H1 (cell line): ENCODE measurements around the gene ZNF524. TPM values are rescaled to one million over a fixed set of nuclear protein-coding genes. Genes with fewer than 3 reads are reported as not detected.

ENCODE experiments used
- CTCF ChIA-PET: fragments of 300-600 bp; sonication (Branson Sonifier 250); formaldehyde crosslinking; loops from one replicate; lab custom pipeline; 2021; ENCODE audit not compliant: partially characterized antibody; lab: Charles Lee
- POLR2A ChIA-PET: fragments of 300-600 bp; sonication (Branson Sonifier 250); formaldehyde crosslinking; loops from one replicate; lab custom pipeline; 2021; ENCODE audit warnings: inconsistent platforms; ENCODE audit not compliant: partially characterized antibody; lab: Charles Lee
- DNase-seq, 2 experiments: peaks; one replicate each; pipeline versions ENCODE4 v3.0.0 to v3.0.0-alpha.2; 2010 to 2022; ENCODE audit warnings: low spot score in 2 of 2, low read depth in 1 of 2, mixed read lengths in 1 of 2
- FAIRE-seq: peaks from 2 replicates; lab custom pipeline; 2011; peaks lifted over from hg19 to GRCh38; lab: Jason Lieb, UNC
- H2AFZ ChIP-seq: 2 replicates; pipeline ENCODE4 v1.8.1; 2012; ENCODE audit warnings: low read length, inconsistent platforms
- H2AK5ac ChIP-seq: 2 replicates; pipeline ENCODE4 v1.6.1; 2013; ENCODE audit warnings: low read depth, low read length
- H2BK120ac ChIP-seq: replicated peaks from 2 replicates; pipeline ENCODE3; 2013; ENCODE audit warnings: low read depth, low read length, inconsistent platforms
- H2BK12ac ChIP-seq: 2 replicates; pipeline ENCODE4 v1.6.1; 2013; ENCODE audit warnings: low read depth, low read length
- H2BK15ac ChIP-seq: 2 replicates; pipeline ENCODE4 v1.6.1; 2013; ENCODE audit warnings: low read length
- H2BK20ac ChIP-seq: 2 replicates; pipeline ENCODE4 v1.6.1; 2013; ENCODE audit warnings: low read length
- H2BK5ac ChIP-seq: 2 replicates; pipeline ENCODE4 v1.6.1; 2013; ENCODE audit warnings: low read depth, low read length
- H3K14ac ChIP-seq: 2 replicates; pipeline ENCODE4 v1.6.1; 2013; ENCODE audit warnings: inconsistent platforms; ENCODE audit not compliant: insufficient read length
- H3K18ac ChIP-seq: 2 replicates; pipeline ENCODE4 v1.6.1; 2013; ENCODE audit warnings: low read length; ENCODE audit errors: extremely low read depth
- H3K23ac ChIP-seq: 2 replicates; pipeline ENCODE4 v1.6.1; 2013; ENCODE audit warnings: inconsistent platforms; ENCODE audit not compliant: insufficient read length
- H3K23me2 ChIP-seq: 2 replicates; pipeline ENCODE4 v1.6.1; 2013; ENCODE audit warnings: low read depth, low read length
- H3K27ac ChIP-seq: 2 replicates; pipeline ENCODE4 v1.6.1; 2011; ENCODE audit warnings: low read depth, low read length, inconsistent platforms
- H3K27me3 ChIP-seq, 4 experiments: replicated peaks in 1 of 4; 1 replicate in 1 of 4; 2 replicates in 3 of 4; pipeline versions ENCODE4 v1.6.1 to v1.8.1; 2011 to 2013; ENCODE audit warnings: low read length in 3 of 4, mild to moderate bottlenecking in 3 of 4, inconsistent platforms in 2 of 4, mixed read lengths in 2 of 4, moderate library complexity in 1 of 4; ENCODE audit not compliant: control insufficient read depth in 3 of 4, insufficient read depth in 3 of 4; ENCODE audit errors: extremely low read depth in 1 of 4
- H3K36me3 ChIP-seq, 4 experiments: 2 replicates each; pipeline versions ENCODE4 v1.6.1 to v1.8.1; 2011 to 2013; ENCODE audit warnings: mild to moderate bottlenecking in 4 of 4, low read length in 3 of 4, moderate library complexity in 2 of 4, control low read depth in 1 of 4, inconsistent platforms in 1 of 4; ENCODE audit not compliant: insufficient read depth in 4 of 4, control insufficient read depth in 2 of 4
- H3K4ac ChIP-seq: replicated peaks from 2 replicates; pipeline ENCODE3; 2013; ENCODE audit warnings: low read length, low read depth, mixed read lengths, inconsistent platforms; ENCODE audit not compliant: insufficient read length
- H3K4me1 ChIP-seq, 4 experiments: replicated peaks in 1 of 4; 1 replicate in 1 of 4; 2 replicates in 3 of 4; pipeline versions ENCODE4 v1.6.1 to v1.8.1; 2011 to 2013; ENCODE audit warnings: low read length in 3 of 4, inconsistent platforms in 2 of 4, mixed read lengths in 1 of 4; ENCODE audit not compliant: insufficient read depth in 4 of 4, control insufficient read depth in 3 of 4
- H3K4me2 ChIP-seq, 2 experiments: 2 replicates each; pipeline versions ENCODE4 v1.6.1 to v1.8.1; 2011 to 2013; ENCODE audit warnings: low read depth in 2 of 2, low read length in 2 of 2, control low read depth in 1 of 2, inconsistent platforms in 1 of 2, mild to moderate bottlenecking in 1 of 2; ENCODE audit not compliant: insufficient read depth in 1 of 2
- H3K4me3 ChIP-seq, 4 experiments: fragments of 200-600, 300-600 bp in 1 of 4; sonication (generic), shearing (Covaris generic), sonication (Bioruptor Twin) in 1 of 4; 2 replicates each; pipeline versions ENCODE4 v1.5.1 to v1.8.1; 2011 to 2016; ENCODE audit warnings: low read length in 4 of 4, low read depth in 3 of 4, control low read depth in 2 of 4, inconsistent platforms in 2 of 4, mild to moderate bottlenecking in 2 of 4, mixed read lengths in 1 of 4, moderate library complexity in 1 of 4; ENCODE audit not compliant: insufficient read depth in 2 of 4; ENCODE audit errors: extremely low read depth in 1 of 4
- H3K56ac ChIP-seq: replicated peaks from 2 replicates; pipeline ENCODE3; 2013; ENCODE audit warnings: low read depth, mild to moderate bottlenecking, mixed read lengths, low read length, inconsistent platforms; ENCODE audit not compliant: insufficient read length
- H3K79me1 ChIP-seq: 2 replicates; pipeline ENCODE4 v1.6.1; 2013; ENCODE audit warnings: low read depth, low read length, control low read depth
- H3K79me2 ChIP-seq, 2 experiments: 2 replicates each; pipeline versions ENCODE4 v1.6.1 to v1.8.1; 2012 to 2013; ENCODE audit warnings: low read length in 2 of 2, mild to moderate bottlenecking in 2 of 2, inconsistent platforms in 1 of 2; ENCODE audit not compliant: insufficient read depth in 2 of 2, control insufficient read depth in 1 of 2
- H3K9ac ChIP-seq, 4 experiments: replicated peaks in 1 of 4; 1 replicate in 1 of 4; 2 replicates in 3 of 4; pipeline versions ENCODE4 v1.6.1 to v1.8.1; 2011 to 2013; ENCODE audit warnings: low read depth in 3 of 4, low read length in 3 of 4, control low read depth in 2 of 4, mild to moderate bottlenecking in 2 of 4, moderate library complexity in 2 of 4, inconsistent platforms in 1 of 4; ENCODE audit errors: extremely low read depth in 1 of 4
- H3K9me3 ChIP-seq, 2 experiments: 2 replicates each; pipeline versions ENCODE4 v1.6.1 to v1.8.1; 2012 to 2013; ENCODE audit warnings: mild to moderate bottlenecking in 2 of 2, moderate library complexity in 2 of 2, control low read depth in 1 of 2, inconsistent platforms in 1 of 2, low read depth in 1 of 2, low read length in 1 of 2, mixed read lengths in 1 of 2; ENCODE audit not compliant: insufficient read depth in 2 of 2
- H4K20me1 ChIP-seq, 2 experiments: replicated peaks in 1 of 2; 2 replicates each; pipeline versions ENCODE3 to v1.8.1; 2011 to 2013; ENCODE audit warnings: inconsistent platforms in 2 of 2, low read length in 2 of 2, mild to moderate bottlenecking in 1 of 2; ENCODE audit not compliant: insufficient read depth in 2 of 2, control insufficient read depth in 1 of 2
- H4K5ac ChIP-seq: 2 replicates; pipeline ENCODE4 v1.6.1; 2013; ENCODE audit warnings: low read length, low read depth, mixed read lengths, inconsistent platforms; ENCODE audit not compliant: insufficient read length
- H4K8ac ChIP-seq: 2 replicates; pipeline ENCODE4 v1.8.0; 2013; ENCODE audit warnings: mild to moderate bottlenecking, moderate library complexity, low read length, inconsistent platforms; ENCODE audit not compliant: insufficient read depth; ENCODE audit errors: extremely low read depth
- H4K91ac ChIP-seq: replicated peaks from 2 replicates; pipeline ENCODE3; 2013; ENCODE audit warnings: low read length, mixed read lengths, inconsistent platforms; ENCODE audit not compliant: insufficient read length
- POU5F1 ChIP-seq: IDR thresholded peaks from 2 replicates; pipeline ENCODE4 v1.6.1; 2011; ENCODE audit warnings: low read depth, mild to moderate bottlenecking, low read length, moderate library complexity
- WGBS, 2 experiments: shearing (Covaris generic) in 1 of 2; methylation state at CpG; one replicate each; pipeline versions ENCODE4 v1.1.6 to v1.1.7; 2013 to 2015; ENCODE audit warnings: low lambda C conversion rate in 2 of 2, mixed read lengths in 2 of 2, inconsistent platforms in 1 of 2, low coverage in 1 of 2, missing lambda C conversion rate in 1 of 2; ENCODE audit not compliant: insufficient replicate concordance in 2 of 2, insufficient coverage in 1 of 2, insufficient read length in 1 of 2; ENCODE audit errors: extremely low coverage in 1 of 2, missing lambda C conversion rate in 1 of 2; 5-methylcytosine and 5-hydroxymethylcytosine counted together
- polyA plus RNA-seq, 7 experiments: library from polyadenylated mRNA; depleted of rRNA in 3 of 7; stranded (reverse) in 5 of 7; unstranded in 2 of 7; fragments of >200 nt in 5 of 7; fragments of 200-250 nt in 2 of 7; gene quantifications; 1 replicate in 5 of 7; 2 replicates in 1 of 7; 4 replicates in 1 of 7; pipeline versions ENCODE4 v1.2.1 to v1.2.3, GENCODE V29; 2011 to 2013; ENCODE audit warnings: missing spikeins in 2 of 7, mixed read lengths in 2 of 7
- total RNA-seq: library from RNA; stranded (reverse); fragmentation: NEBNext Ultra II Directional; extraction: Animal tissue kit (Norgen Biotek cat#: 25700); gene quantifications from 2 replicates; pipeline ENCODE4 v1.2.1, GENCODE V29; 2021
- TF ChIP-seq, protein P1 (sequence below): IDR thresholded peaks from 2 replicates; pipeline ENCODE4 v1.6.1; 2011; ENCODE audit warnings: low read length, improper control_type of control experiment

ZNF524 gene
- total and polyA plus RNA-seq, 2 of the 8 experiments (the other 6 are each of a cell fraction or from before 2014, with no cell fraction given): 4.4 to 4.7 TPM

DNA sequence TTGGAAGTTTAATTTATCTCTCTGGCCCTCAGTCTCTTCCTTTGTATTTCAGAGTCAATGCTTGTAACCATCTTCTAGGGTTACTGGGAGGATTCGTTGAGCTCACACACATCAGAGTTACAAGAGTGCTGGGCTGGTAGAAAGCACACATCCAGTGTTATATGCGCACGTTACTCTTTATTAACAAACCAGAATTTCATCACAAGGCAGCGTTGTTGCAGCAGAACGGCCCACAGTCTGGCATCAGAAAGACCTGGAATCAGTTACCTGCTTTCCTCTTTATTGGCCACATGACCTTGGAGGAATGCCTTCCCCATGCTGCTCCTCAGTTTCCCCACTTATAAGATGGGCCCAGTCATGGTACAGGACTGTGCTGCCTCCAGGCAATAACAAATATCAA lies 9.2 kb downstream of the ZNF524 start:
- Histone ChIP-seq H3K4me2 (no peak overlapping the region), H2BK12ac (no peak overlapping the region), H2BK5ac (no peak overlapping the region), H3K27me3 (no peaks in the 10 kb centered on the region), H3K9me3 (no peaks in the 10 kb centered on the region), H3K36me3 (peaks cover 0 to 6% (median 1%) of the 10 kb centered on the region in 4 experiments; a peak in 2 of 8 replicates), H2BK20ac (no peak overlapping the region), H2BK15ac (no peak overlapping the region), H3K14ac (no peak overlapping the region), H3K27ac (no peak overlapping the region), H3K23me2 (peaks cover 10% of the 10 kb centered on the region), H2AK5ac (no peak overlapping the region), H3K4ac (no peak overlapping the region), H4K20me1 (peaks cover 6 to 32% of the 10 kb centered on the region in 2 experiments), H3K18ac (no peak overlapping the region), H3K56ac (no peak overlapping the region), H4K5ac (no peak overlapping the region), H2AFZ (no peak overlapping the region), H3K4me1 (peaks cover 0 to 7% (median 3%) of the 10 kb centered on the region in 4 experiments; a peak in 4 of 7 replicates), H3K79me1 (peaks cover 4% of the 10 kb centered on the region; the same call in 1 of the 2 replicates), H4K91ac (no peak overlapping the region), H3K23ac (no peak overlapping the region), H2BK120ac (no peak overlapping the region), H3K4me3 (no peak overlapping the region), H3K9ac (no peak overlapping the region), H4K8ac (no peak overlapping the region), H3K79me2 (peaks cover 0 to 8% of the 10 kb centered on the region in 2 experiments; a peak in 1 of 4 replicates)
- FAIRE-seq (no peak), DNase-seq (no peak)
- 95% methylated on average over 5 of the region's 5 CpGs; no CpG with 5 or more reads in 1 of the 2 experiments for WGBS, 2 experiments
- CTCF ChIA-PET: no interaction called here
- POLR2A ChIA-PET: interaction anchor here (0.6 to 4.3 kb wide), 3 partner anchors 10 to 28 kb away, joined by 3 to 32 read pairs (median 6); partner anchors contain the start of gene FIZ1
- TF ChIP-seq POU5F1: no peak
- TF ChIP-seq, protein P1, sequence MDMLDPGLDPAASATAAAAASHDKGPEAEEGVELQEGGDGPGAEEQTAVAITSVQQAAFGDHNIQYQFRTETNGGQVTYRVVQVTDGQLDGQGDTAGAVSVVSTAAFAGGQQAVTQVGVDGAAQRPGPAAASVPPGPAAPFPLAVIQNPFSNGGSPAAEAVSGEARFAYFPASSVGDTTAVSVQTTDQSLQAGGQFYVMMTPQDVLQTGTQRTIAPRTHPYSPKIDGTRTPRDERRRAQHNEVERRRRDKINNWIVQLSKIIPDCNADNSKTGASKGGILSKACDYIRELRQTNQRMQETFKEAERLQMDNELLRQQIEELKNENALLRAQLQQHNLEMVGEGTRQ: no peak
